Endothelial cell of hepatic sinusoid (primary cell): ENCODE measurements around the gene GRM7.
"Not testable (repeated sequence)": the region's sequence is repeated elsewhere in the genome, so short reads cannot be mapped to it uniquely, and the experiment has no call there.

Source experiments
- in situ Hi-C: cut with HindIII; loops from 2 replicates; pipeline ENCODE4 v1.10.0; 2017; ENCODE audit warnings: low sequenced_read_pairs

The GRM7 gene

GRCh38 chr3:6860954-6861624, at the start of gene GRM7:
TSS of gene GRM7 (plus strand) at chr3:6861115.
- in situ Hi-C loops = no loop called here

GRCh38 chr3:6821411-6821810, 39.5 kb upstream of the GRM7 start:
- in situ Hi-C loops = no loop called here

GRCh38 chr3:6825524-6825923, 35.4 kb upstream of the GRM7 start:
- in situ Hi-C loops = no loop called here

GRCh38 chr3:6827453-6827852, 33.5 kb upstream of the GRM7 start:
- in situ Hi-C loops = no loop called here

- in situ Hi-C loops = no loop called here
Observed at GRCh38 chr3:6844723-6845122, 16.2 kb upstream of the GRM7 start.

GRCh38 chr3:6854184-6854583, 6.7 kb upstream of the GRM7 start:
- in situ Hi-C loops = no loop called here

GRCh38 chr3:6857510-6857909, 3.4 kb upstream of the GRM7 start:
- in situ Hi-C loops = no loop called here

- in situ Hi-C loops = no loop called here
Observed at GRCh38 chr3:6860149-6860953, 564 bp upstream of the GRM7 start.

- in situ Hi-C loops = no loop called here
Observed at GRCh38 chr3:6861625-6862000, 698 bp downstream of the GRM7 start.

- in situ Hi-C loops = no loop called here
Observed at GRCh38 chr3:6862041-6862879, 1.3 kb downstream of the GRM7 start.

GRCh38 chr3:6862880-6863195, 1.9 kb downstream of the GRM7 start:
- in situ Hi-C loops = no loop called here

- in situ Hi-C loops = no loop called here
Observed at GRCh38 chr3:6867269-6867668, 6.4 kb downstream of the GRM7 start.

GRCh38 chr3:6878731-6879130, 17.8 kb downstream of the GRM7 start:
- in situ Hi-C loops = no loop called here

- in situ Hi-C loops = no loop called here
Observed at GRCh38 chr3:6912240-6912639, 51.3 kb downstream of the GRM7 start.

GRCh38 chr3:6915898-6916297, 55.0 kb downstream of the GRM7 start:
- in situ Hi-C loops = no loop called here

- in situ Hi-C loops = no loop called here
Observed at GRCh38 chr3:6921066-6921465, 60.2 kb downstream of the GRM7 start.

- in situ Hi-C loops = no loop called here
Observed at GRCh38 chr3:6921876-6922275, 61.0 kb downstream of the GRM7 start.

- in situ Hi-C loops = no loop called here
Observed at GRCh38 chr3:6928064-6928463, 67.1 kb downstream of the GRM7 start.

- in situ Hi-C loops = no loop called here
Observed at GRCh38 chr3:6929918-6930317, 69.0 kb downstream of the GRM7 start.

- in situ Hi-C loops = not testable (repeated sequence)
Observed at GRCh38 chr3:6935418-6935817, 74.5 kb downstream of the GRM7 start.

- in situ Hi-C loops = no loop called here
Observed at GRCh38 chr3:6935970-6936369, 75.1 kb downstream of the GRM7 start.

- in situ Hi-C loops = no loop called here
Observed at GRCh38 chr3:6962801-6963200, 101.9 kb downstream of the GRM7 start.
